HG02852 (cell line): ENCODE data around the gene THNSL1.
"Not testable (repeated sequence)": the region's sequence is repeated elsewhere in the genome, so short reads cannot be mapped to it uniquely, and the experiment has no call there.

Experiments used
- ATAC-seq: cut with Tn5 transposase; IDR thresholded peaks from one replicate; pipeline ENCODE4 v1.9.1; 2021; ENCODE audit warnings: mild to moderate bottlenecking, moderate library complexity; ENCODE audit not compliant: unreplicated experiment

The THNSL1 gene

GRCh38 chr10:25016376-25017153, at the start of gene THNSL1:
THNSL1 (plus strand) TSS chr10:25016612; CDS start chr10:25023224, 6,612 bp downstream.
- peak; percentile 98 for ATAC-seq

GRCh38 chr10:24966962-24967481, 49.4 kb upstream of the THNSL1 start:
- no peak for ATAC-seq

GRCh38 chr10:24968349-24968748, 48.1 kb upstream of the THNSL1 start:
- ATAC-seq = no peak

GRCh38 chr10:24968951-24969350, 47.5 kb upstream of the THNSL1 start:
- ATAC-seq = not testable (repeated sequence)

- ATAC-seq = no peak
Measured at GRCh38 chr10:24969841-24970281, 46.6 kb upstream of the THNSL1 start.

GRCh38 chr10:24971374-24971773, 45.0 kb upstream of the THNSL1 start:
- ATAC-seq = no peak

- no peak for ATAC-seq
Measured at GRCh38 chr10:24973163-24973562, 43.2 kb upstream of the THNSL1 start.

GRCh38 chr10:24974976-24975375, 41.4 kb upstream of the THNSL1 start:
- ATAC-seq = no peak

GRCh38 chr10:24979685-24980084, 36.7 kb upstream of the THNSL1 start:
- no peak for ATAC-seq

GRCh38 chr10:24981161-24981710, 35.2 kb upstream of the THNSL1 start:
- no peak for ATAC-seq

GRCh38 chr10:24982319-24983112, 33.9 kb upstream of the THNSL1 start:
- ATAC-seq = peak; percentile 57

- no peak for ATAC-seq
Measured at GRCh38 chr10:24983130-24983529, 33.3 kb upstream of the THNSL1 start.

GRCh38 chr10:24983946-24984345, 32.5 kb upstream of the THNSL1 start:
- ATAC-seq = no peak

GRCh38 chr10:24984906-24985305, 31.5 kb upstream of the THNSL1 start:
- ATAC-seq = no peak

GRCh38 chr10:24988831-24989640, 27.4 kb upstream of the THNSL1 start:
- no peak for ATAC-seq

GRCh38 chr10:24989867-24990266, 26.5 kb upstream of the THNSL1 start:
- no peak for ATAC-seq

- no peak for ATAC-seq
Measured at GRCh38 chr10:24991298-24991697, 25.1 kb upstream of the THNSL1 start.

- no peak for ATAC-seq
Measured at GRCh38 chr10:24992512-24993133, 23.8 kb upstream of the THNSL1 start.

- no peak for ATAC-seq
Measured at GRCh38 chr10:24993237-24993958, 23.0 kb upstream of the THNSL1 start.

GRCh38 chr10:24995072-24995471, 21.3 kb upstream of the THNSL1 start:
- no peak for ATAC-seq
